Erythroblast (primary cell): Measurements from ENCODE around the gene THAP7.

Source experiments
- GATA1 ChIP-seq: IDR thresholded peaks from 2 replicates; pipeline ENCODE4 v1.6.1; 2011; ENCODE audit warnings: low read depth, mild to moderate bottlenecking, control low read depth, low read length, moderate library complexity
- POLR2A ChIP-seq: IDR thresholded peaks from 2 replicates; pipeline ENCODE4 v1.6.1; 2011; ENCODE audit warnings: mild to moderate bottlenecking, low read length

DNA sequence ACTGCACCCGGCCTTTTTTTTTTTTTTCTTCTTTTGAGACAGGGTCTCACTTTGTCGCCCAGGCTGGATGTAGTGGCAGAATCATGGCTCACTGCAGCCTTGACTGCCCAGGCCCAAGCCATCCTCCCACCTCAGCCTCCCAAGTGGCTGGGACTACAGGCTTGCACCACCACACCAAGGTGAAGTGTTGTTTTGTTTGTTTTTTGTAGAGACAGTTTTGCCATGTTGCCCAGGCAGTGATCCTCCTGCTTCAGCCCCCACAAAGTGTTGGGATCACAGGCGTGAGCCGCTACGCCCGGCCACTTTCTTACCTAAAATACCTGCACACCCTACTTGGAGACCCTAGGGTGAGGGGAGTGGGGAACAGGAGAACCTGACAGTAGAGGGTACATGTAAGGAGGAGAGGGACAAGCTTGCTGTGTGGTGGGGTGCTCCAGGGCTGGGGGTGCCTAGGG, 39.4 kb downstream of the THAP7 start:
- TF ChIP-seq POLR2A (no peak), GATA1 (no peak)
